GM12865 (cell line): ENCODE measurements around the gene ABCA12.

Experiments used
- DNase-seq: peaks from one replicate; pipeline ENCODE4 v3.0.0; 2010; ENCODE audit warnings: low read depth
- H3K4me3 ChIP-seq: 2 replicates; pipeline ENCODE4 v1.5.1; 2011; ENCODE audit warnings: mild to moderate bottlenecking, low read depth, low read length, control low read depth
- TF ChIP-seq, protein P1 (sequence below): IDR thresholded peaks from 2 replicates; pipeline ENCODE4 v1.5.1; 2011; ENCODE audit warnings: low read length, control low read depth, low read depth, inconsistent platforms; ENCODE audit not compliant: insufficient read depth; ENCODE audit errors: missing control alignments

ABCA12 gene

DNA sequence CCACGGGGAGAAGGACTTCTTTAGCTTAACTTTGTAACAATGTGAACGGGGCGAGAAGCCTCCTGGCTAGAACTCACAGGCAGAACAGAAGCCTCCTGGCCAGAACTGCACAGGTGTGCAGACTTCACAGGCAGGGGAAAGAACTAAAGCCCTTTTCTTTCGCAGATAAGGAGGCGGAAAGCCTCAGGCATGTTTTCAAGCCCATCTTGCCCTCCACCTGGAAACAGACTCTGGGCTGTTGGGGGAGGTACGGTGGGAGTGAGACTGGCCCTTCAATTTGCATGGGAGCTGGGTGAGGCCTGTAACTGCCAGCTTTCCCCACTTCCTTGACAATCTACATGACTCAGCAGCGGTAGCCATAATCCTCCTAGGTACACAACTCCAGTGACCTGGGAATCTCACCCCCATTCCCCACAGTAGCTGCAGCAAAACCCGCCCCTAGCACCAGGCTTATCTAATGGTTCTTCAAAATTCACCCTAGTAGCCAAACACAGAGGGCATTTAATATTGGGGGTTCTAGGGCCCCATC, 22.9 kb upstream of the ABCA12 start:
- TF ChIP-seq, protein P1, sequence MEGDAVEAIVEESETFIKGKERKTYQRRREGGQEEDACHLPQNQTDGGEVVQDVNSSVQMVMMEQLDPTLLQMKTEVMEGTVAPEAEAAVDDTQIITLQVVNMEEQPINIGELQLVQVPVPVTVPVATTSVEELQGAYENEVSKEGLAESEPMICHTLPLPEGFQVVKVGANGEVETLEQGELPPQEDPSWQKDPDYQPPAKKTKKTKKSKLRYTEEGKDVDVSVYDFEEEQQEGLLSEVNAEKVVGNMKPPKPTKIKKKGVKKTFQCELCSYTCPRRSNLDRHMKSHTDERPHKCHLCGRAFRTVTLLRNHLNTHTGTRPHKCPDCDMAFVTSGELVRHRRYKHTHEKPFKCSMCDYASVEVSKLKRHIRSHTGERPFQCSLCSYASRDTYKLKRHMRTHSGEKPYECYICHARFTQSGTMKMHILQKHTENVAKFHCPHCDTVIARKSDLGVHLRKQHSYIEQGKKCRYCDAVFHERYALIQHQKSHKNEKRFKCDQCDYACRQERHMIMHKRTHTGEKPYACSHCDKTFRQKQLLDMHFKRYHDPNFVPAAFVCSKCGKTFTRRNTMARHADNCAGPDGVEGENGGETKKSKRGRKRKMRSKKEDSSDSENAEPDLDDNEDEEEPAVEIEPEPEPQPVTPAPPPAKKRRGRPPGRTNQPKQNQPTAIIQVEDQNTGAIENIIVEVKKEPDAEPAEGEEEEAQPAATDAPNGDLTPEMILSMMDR, result no peak
- DNase-seq, result no peak
- H3K4me3 ChIP-seq, result no peak overlapping the region

DNA sequence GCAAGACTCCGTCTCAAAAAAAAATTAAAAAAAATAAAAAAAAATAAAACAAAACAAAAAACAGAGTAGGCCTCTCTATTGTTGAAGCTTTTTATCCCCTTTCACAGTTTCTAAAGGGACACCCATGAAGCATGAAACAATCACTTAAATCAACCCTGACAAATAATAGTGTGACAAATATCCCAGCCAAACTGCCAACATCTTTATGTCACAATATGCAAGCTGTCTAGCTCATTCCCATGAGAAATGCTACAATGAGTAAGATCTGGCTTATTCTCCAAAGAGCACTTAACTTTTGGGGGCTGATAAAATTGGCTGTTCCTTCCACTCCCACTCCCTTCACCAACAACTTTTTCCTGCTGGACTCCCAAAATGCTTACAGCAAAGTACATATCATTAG, 21.7 kb upstream of the ABCA12 start:
- no peak for DNase-seq
- TF ChIP-seq, protein P1, result no peak
- no peak overlapping the region for H3K4me3 ChIP-seq

DNA sequence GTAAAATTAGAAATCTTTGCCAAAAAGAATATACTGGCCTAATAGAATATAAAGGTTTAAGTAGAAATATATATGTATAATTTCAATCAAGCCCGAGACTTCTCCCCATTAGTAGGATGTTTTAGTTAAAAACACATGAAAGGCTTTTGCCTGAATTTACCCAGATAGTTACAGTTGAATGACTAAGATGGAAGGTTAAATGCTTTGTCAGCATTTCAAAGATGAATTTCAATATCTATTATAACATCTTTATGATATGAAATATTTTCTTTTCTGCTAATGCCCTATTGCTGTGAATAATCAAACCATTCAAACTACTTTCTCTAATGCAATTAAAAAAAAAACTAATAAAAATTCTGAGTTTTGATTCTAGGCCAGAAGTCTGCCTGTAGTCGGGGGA, 18.0 kb upstream of the ABCA12 start:
- DNase-seq, result no peak
- TF ChIP-seq, protein P1, result no peak
- no peak overlapping the region for H3K4me3 ChIP-seq

DNA sequence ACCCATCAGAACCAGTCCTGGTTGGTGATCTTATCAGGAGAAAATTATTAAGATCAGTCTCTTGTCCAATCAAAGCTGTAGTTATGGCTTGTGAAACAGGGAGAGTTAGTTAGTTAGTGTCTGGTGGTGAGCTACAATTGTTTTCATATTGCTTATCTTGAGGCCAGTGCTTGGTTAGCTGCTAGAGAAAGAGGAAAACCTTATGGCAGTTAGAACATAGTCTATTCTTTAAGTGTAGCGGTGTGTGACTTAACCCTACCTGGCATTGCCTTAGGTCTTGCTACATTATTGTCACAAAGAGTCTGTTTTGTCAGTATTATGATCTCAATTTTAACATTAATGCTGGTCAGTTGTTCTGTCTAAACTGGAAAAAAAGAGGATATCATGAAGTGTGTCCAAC, 11.5 kb upstream of the ABCA12 start:
- DNase-seq, result no peak
- no peak overlapping the region for H3K4me3 ChIP-seq
- TF ChIP-seq, protein P1, result no peak

DNA sequence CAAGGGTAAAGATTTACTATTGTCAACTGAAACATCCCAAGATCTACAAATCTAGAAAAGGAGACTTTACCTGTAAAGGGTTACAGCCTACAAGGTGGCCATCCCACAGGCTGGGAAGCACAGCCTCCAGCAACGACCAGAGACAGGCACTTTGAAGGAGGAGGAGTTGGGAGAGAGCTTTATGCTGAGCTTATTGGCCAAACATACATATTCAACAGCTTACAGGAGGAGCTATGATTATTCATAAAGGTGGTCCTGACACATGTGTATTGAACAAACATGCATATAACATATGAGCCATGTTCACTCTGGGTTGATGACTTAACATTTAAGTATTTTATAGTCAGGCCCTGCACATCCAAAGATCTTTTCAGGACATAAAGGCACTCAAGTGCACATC, 11.1 kb upstream of the ABCA12 start:
- no peak overlapping the region for H3K4me3 ChIP-seq
- TF ChIP-seq, protein P1, result no peak
- DNase-seq, result no peak

DNA sequence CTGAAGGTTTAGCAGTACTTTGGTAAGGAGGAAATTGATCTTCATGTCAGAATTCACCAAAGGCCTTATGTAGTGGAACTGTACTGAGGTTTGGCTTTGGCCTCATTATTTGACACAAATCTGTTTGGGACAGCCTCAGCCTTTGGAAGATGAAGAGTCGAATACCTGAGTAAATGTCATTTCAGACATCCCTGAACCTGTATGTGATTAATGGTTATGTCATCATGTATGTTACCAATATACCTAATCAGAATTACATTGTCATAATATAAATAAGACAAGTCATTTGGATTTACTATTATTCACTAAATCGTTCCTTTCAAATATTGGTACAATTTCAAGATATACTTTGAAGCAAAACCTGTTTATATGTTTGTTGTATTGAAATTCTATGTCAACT, 10.6 kb upstream of the ABCA12 start:
- H3K4me3 ChIP-seq, result no peak overlapping the region
- TF ChIP-seq, protein P1, result no peak

DNA sequence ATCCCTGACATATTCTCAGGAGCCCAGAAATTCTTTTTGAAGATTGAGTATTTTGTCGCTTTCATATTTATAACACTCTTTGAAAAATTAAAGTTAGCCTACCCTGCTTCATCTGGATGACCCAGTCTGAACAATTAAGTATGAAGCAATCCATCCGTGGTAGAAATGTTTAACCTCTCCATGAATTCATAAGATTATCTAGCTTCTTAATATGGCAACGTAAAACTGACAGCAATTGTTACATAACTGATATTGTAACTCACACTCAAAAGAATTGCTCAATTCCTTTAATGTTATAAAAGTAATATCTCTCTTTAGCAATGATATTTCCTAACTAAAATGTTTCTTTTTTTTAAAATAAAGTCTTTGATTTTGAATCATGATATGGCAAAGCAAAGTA, 7.2 kb upstream of the ABCA12 start:
- TF ChIP-seq, protein P1, result no peak
- no peak for DNase-seq
- H3K4me3 ChIP-seq, result no peak overlapping the region

More for the DNA sequence above, 10.6 kb upstream of the ABCA12 start:
- no peak for DNase-seq
